ENCODE results near the gene MTHFD2.

MTHFD2 gene

GRCh38 chr2:74198461-74199274 lies at the start of gene MTHFD2:
Gene MTHFD2, plus strand, starts transcription at chr2:74198615. Its CDS starts 27 bp downstream, at chr2:74198642.
- peak within 1 kb of the TSS; percentile 95 for H3K4me3 ChIP-seq (ENCODE audit: low read length)
- DNase-seq (ENCODE audit: low read depth) = peak; percentile 96
- peak; percentile 71 for TF ChIP-seq CTCF (conservative IDR thresholded peaks at IDR 0.05; ENCODE audit: low read length)

- TF ChIP-seq CTCF (conservative IDR thresholded peaks at IDR 0.05; ENCODE audit: low read length) = no peak
- no peak for DNase-seq (ENCODE audit: low read depth)
- no peak overlapping the region for H3K4me3 ChIP-seq (ENCODE audit: low read length)
These were observed 49.2 kb upstream of the MTHFD2 start for GRCh38 chr2:74149247-74149525.

- no peak overlapping the region for H3K4me3 ChIP-seq (ENCODE audit: low read length)
- DNase-seq (ENCODE audit: low read depth) = no peak
- TF ChIP-seq CTCF (conservative IDR thresholded peaks at IDR 0.05; ENCODE audit: low read length) = no peak
These were observed 48.7 kb upstream of the MTHFD2 start for GRCh38 chr2:74149570-74150319.

- DNase-seq (ENCODE audit: low read depth) = no peak
- H3K4me3 ChIP-seq (ENCODE audit: low read length) = no peak overlapping the region
- no peak for TF ChIP-seq CTCF (conservative IDR thresholded peaks at IDR 0.05; ENCODE audit: low read length)
These were observed 45.5 kb upstream of the MTHFD2 start for GRCh38 chr2:74152954-74153353.

- no peak for DNase-seq (ENCODE audit: low read depth)
- no peak for TF ChIP-seq CTCF (conservative IDR thresholded peaks at IDR 0.05; ENCODE audit: low read length)
- H3K4me3 ChIP-seq (ENCODE audit: low read length) = no peak overlapping the region
These were observed 42.6 kb upstream of the MTHFD2 start for GRCh38 chr2:74155830-74156229.

GRCh38 chr2:74162951-74163350 lies 35.5 kb upstream of the MTHFD2 start:
- DNase-seq (ENCODE audit: low read depth) = no peak
- TF ChIP-seq CTCF (conservative IDR thresholded peaks at IDR 0.05; ENCODE audit: low read length) = no peak
- no peak overlapping the region for H3K4me3 ChIP-seq (ENCODE audit: low read length)

- no peak for DNase-seq (ENCODE audit: low read depth)
- TF ChIP-seq CTCF (conservative IDR thresholded peaks at IDR 0.05; ENCODE audit: low read length) = no peak
- H3K4me3 ChIP-seq (ENCODE audit: low read length) = no peak overlapping the region
These were observed 33.7 kb upstream of the MTHFD2 start for GRCh38 chr2:74164761-74165160.
